SJSA1 (cell line): ENCODE data around the gene NACA2. TPM values are rescaled to one million over a fixed set of nuclear protein-coding genes. Genes with fewer than 3 reads are reported as not detected.

Experiments
- DNase-seq, 2 experiments: peaks; one replicate each; pipeline ENCODE4 v3.0.0-alpha.2; 2015 to 2020; ENCODE audit warnings: low spot score in 2 of 2, low read depth in 1 of 2
- H3K27ac ChIP-seq: fragments of 250-450 bp; sonication (Bioruptor Pico); 2 replicates; pipeline ENCODE4 v1.5.1; 2020; ENCODE audit warnings: mild to moderate bottlenecking, moderate library complexity
- H3K27me3 ChIP-seq: fragments of 250-450 bp; sonication (Bioruptor Pico); replicated peaks from 2 replicates; pipeline ENCODE4 v1.5.1; 2020; ENCODE audit warnings: mild to moderate bottlenecking, moderate library complexity
- H3K36me3 ChIP-seq: fragments of 250-450 bp; sonication (Bioruptor Pico); 2 replicates; pipeline ENCODE4 v1.5.1; 2020; ENCODE audit warnings: mild to moderate bottlenecking
- H3K4me1 ChIP-seq: fragments of 250-450 bp; sonication (Bioruptor Pico); replicated peaks from 2 replicates; pipeline ENCODE4 v1.6.1; 2021; ENCODE audit warnings: mild to moderate bottlenecking
- H3K4me3 ChIP-seq: fragments of 250-450 bp; sonication (Bioruptor Pico); 2 replicates; pipeline ENCODE4 v1.5.1; 2020; ENCODE audit warnings: mild to moderate bottlenecking
- H3K9me3 ChIP-seq: fragments of 250-450 bp; sonication (Bioruptor Pico); replicated peaks from 2 replicates; pipeline ENCODE4 v1.5.1; 2020; ENCODE audit warnings: mild to moderate bottlenecking
- total RNA-seq: library from RNA; depleted of rRNA; stranded (reverse); fragments of >200 nt; shearing (Covaris generic); gene quantifications from 2 replicates; pipeline ENCODE4 v1.2.3, GENCODE V29; 2014; rRNA removed

The NACA2 gene
- total RNA-seq, 1 experiment from 2014 or later = not detected

GRCh38 chr17:61545335-61545938 lies 45.6 kb downstream of the NACA2 start:
- Histone ChIP-seq H3K4me3 (no peak overlapping the region), H3K27ac (no peak overlapping the region), H3K9me3 (peaks cover 7% of the 10 kb centered on the region; the same call in 1 of the 2 replicates), H3K36me3 (no peaks in the 10 kb centered on the region), H3K4me1 (no peaks in the 10 kb centered on the region), H3K27me3 (peaks cover 32% of the 10 kb centered on the region)
- DNase-seq = no peak

DNA sequence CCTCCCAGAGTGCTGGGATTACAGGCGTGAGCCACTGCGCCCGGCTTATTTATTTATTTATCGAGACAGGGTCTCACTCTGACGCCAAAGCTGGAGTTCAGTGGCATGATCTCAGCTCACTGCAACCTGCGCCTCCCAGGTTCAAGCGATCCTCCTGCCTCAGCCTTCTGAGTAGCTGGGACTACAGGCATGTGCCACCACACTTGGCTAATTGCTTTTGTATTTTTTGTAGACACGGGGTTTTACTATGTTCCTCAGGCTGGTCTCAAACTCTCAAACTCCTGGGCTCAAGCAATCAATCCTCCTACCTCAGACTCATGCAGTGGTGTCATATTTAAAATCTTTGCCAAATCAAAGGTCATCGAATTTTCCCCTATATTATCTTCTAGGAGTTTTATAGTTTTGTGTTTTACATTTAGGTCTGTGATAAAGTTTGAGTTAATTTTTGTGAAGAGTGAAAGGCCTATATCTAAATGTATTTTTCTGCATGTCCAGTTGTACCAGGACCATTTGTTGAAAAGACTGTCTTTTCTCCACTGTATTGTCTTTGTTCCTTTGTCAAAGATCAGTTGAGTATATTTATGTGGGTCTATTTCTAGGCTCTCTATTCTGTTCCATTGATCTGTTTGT lies 47.1 kb downstream of the NACA2 start:
- no peak overlapping the region for H3K27ac ChIP-seq
- no peaks in the 10 kb centered on the region for H3K4me1 ChIP-seq
- H3K36me3 ChIP-seq = no peaks in the 10 kb centered on the region
- no peak for DNase-seq
- peaks cover 26% of the 10 kb centered on the region for H3K27me3 ChIP-seq
- no peak overlapping the region for H3K4me3 ChIP-seq
- peaks cover 7% of the 10 kb centered on the region; the same call in 1 of the 2 replicates for H3K9me3 ChIP-seq

DNA sequence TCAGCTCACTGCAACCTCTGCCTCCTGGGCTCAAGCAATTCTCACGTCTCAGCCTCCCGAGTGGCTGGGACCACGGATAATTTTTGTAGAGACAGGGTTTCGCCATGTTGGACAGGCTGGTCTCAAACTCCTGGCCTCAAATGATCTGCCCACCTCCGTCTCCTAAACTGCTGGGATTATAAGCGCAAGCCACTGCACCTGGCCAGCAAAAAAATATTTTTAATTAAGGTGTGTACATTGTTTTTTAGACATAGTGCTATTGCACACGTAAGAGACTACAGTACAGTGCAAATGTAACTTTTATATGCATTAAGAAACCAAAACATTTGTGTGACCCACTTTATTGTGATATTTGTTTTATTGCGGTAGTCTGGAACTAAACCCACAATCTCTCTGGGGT lies 49.0 kb downstream of the NACA2 start:
- 0 out of 2 replicates have a peak, but pooled peaks cover 11% of the 10 kb centered on the region for H3K27me3 ChIP-seq
- no peak overlapping the region for H3K27ac ChIP-seq
- no peak for DNase-seq
- H3K36me3 ChIP-seq = no peaks in the 10 kb centered on the region
- H3K4me1 ChIP-seq = no peaks in the 10 kb centered on the region
- no peak overlapping the region for H3K4me3 ChIP-seq
- H3K9me3 ChIP-seq = peaks cover 7% of the 10 kb centered on the region; the same call in 1 of the 2 replicates

- Histone ChIP-seq H3K4me1 (0 out of 2 replicates have a peak, but pooled peaks cover 4% of the 10 kb centered on the region), H3K4me3 (no peak overlapping the region), H3K27ac (no peak overlapping the region), H3K36me3 (no peaks in the 10 kb centered on the region), H3K9me3 (peaks cover 7% of the 10 kb centered on the region; the same call in 1 of the 2 replicates), H3K27me3 (0 out of 2 replicates have a peak, but pooled peaks cover 10% of the 10 kb centered on the region)
- DNase-seq = no peak
These were observed 50.1 kb downstream of the NACA2 start for GRCh38 chr17:61540874-61541273.

Other genes starting within 250 kb of the NACA2 start
- 6.4 and 6.8 TPM in 2 replicates for gene TBX2, start 191.4 kb downstream of the NACA2 start, total RNA-seq
- 0.05 TPM in 1 of 2 replicates, not detected in the other for gene TBX4, start 138.8 kb downstream of the NACA2 start, total RNA-seq